K562 (cell line): ENCODE data around the gene APC2. TPM values are rescaled to one million over a fixed set of nuclear protein-coding genes. Genes with fewer than 3 reads are reported as not detected.

Source experiments
- ARID4B ChIP-seq: sonication (generic); formaldehyde crosslinking; IDR thresholded peaks from 2 replicates; pipeline ENCODE4 v1.8.0; 2022; ENCODE audit warnings: mild to moderate bottlenecking, missing genetic modification reagents
- BHLHE40 ChIP-seq: IDR thresholded peaks from 2 replicates; pipeline ENCODE4 v1.6.1; 2011; ENCODE audit warnings: low read length, improper control_type of control experiment
- CHD4 ChIP-seq: fragments of 200-600 bp; sonication (generic); IDR thresholded peaks from 3 replicates; pipeline ENCODE4 v1.6.1; 2012; ENCODE audit warnings: low read depth, mild to moderate bottlenecking, mixed read lengths, low read length, inconsistent platforms; ENCODE audit not compliant: insufficient read depth, insufficient replicate concordance, poor library complexity, severe bottlenecking
- DPF2 ChIP-seq: fragments of 450-650 bp; IDR thresholded peaks from 2 replicates; pipeline ENCODE4 v1.6.1; 2016
- FIP1L1 ChIP-seq: fragments of 200-400 bp; formaldehyde crosslinking; IDR thresholded peaks from 2 replicates; pipeline ENCODE4 v1.6.1; 2018; ENCODE audit warnings: mild to moderate bottlenecking, low read depth, low read length; ENCODE audit not compliant: poor library complexity, severe bottlenecking
- TEAD4 ChIP-seq, 2 experiments: sonication (generic) in 1 of 2; formaldehyde crosslinking in 1 of 2; IDR thresholded peaks; 2 replicates each; pipeline versions ENCODE4 v1.6.1 to v1.8.0; 2012 to 2022; ENCODE audit warnings: borderline replicate concordance in 1 of 2, inconsistent platforms in 1 of 2, low read length in 1 of 2, mild to moderate bottlenecking in 1 of 2, missing genetic modification reagents in 1 of 2
- ZMIZ1 ChIP-seq, 2 experiments: fragments of 150-350 bp in 1 of 2; IDR thresholded peaks; 2 replicates each; pipeline ENCODE4 v1.6.1; 2012 to 2016; ENCODE audit warnings: low read depth in 2 of 2, low read length in 2 of 2, mild to moderate bottlenecking in 1 of 2, moderate library complexity in 1 of 2
- ZNF165 ChIP-seq: fragments of 250-450 bp; sonication (Bioruptor Pico); IDR thresholded peaks from 2 replicates; pipeline ENCODE4 v1.4.0; 2020; ENCODE audit warnings: borderline replicate concordance
- polyA plus RNA-seq, 8 experiments: library from polyadenylated mRNA; depleted of rRNA in 4 of 8; stranded (reverse) in 5 of 8; unstranded in 3 of 8; fragments of >200 nt; fragmentation: Nextera tagmentation in 2 of 8; fragmentation: Illumina TruSeq in 1 of 8; extraction: Ambion mirVana in 2 of 8; extraction: Trizol in 1 of 8; gene quantifications; 2 replicates each; pipeline versions ENCODE4 v1.2.1 to v1.2.3, GENCODE V29; 2011 to 2014; ENCODE audit warnings: inconsistent platforms in 1 of 8, missing spikeins in 1 of 8
- total RNA-seq, 7 experiments: library from RNA; depleted of rRNA in 6 of 7; stranded (reverse); fragments of >200 nt in 6 of 7; fragmentation: Illumina TruSeq in 2 of 7; extraction: Trizol in 2 of 7; gene quantifications; 2 replicates each; pipeline versions ENCODE4 v1.2.1 to v1.2.3, GENCODE V29; 2011 to 2021; ENCODE audit warnings: low replicate concordance in 1 of 7

The APC2 gene
- total and polyA plus RNA-seq, 9 of the 15 experiments (the other 6 are each of a cell fraction or from before 2014, with no cell fraction given), result 0.01 to 0.40 (median 0.05) TPM; not detected in 3

- TF ChIP-seq ARID4B (CRISPR knock-in tag) (no peak), ZMIZ1 (IDR thresholded peaks at IDR 0.05; ENCODE audit: low read depth in 2 of 2, low read length in 2 of 2) (no peak), BHLHE40 (no peak), ZNF165 (no peak), TEAD4 (IDR thresholded peaks at IDR 0.05; ENCODE audit: low read length) (no peak), TEAD4 (CRISPR knock-in tag; IDR thresholded peaks at IDR 0.05; ENCODE audit: borderline replicate concordance) (0 out of 2 replicates have a peak, but pooled peaks have one; percentile 11), DPF2 (no peak), FIP1L1 (peak; percentile 29), CHD4 (no peak)
Measured at GRCh38 chr19:1452802-1453524, 3.0 kb downstream of the APC2 start (continued).
